Adrenal gland (tissue), 12 donors: ENCODE data around the gene RABAC1. TPM values are rescaled to one million over a fixed set of nuclear protein-coding genes. Genes with fewer than 3 reads are reported as not detected.
"Not testable (repeated sequence)": the region's sequence is repeated elsewhere in the genome, so short reads cannot be mapped to it uniquely, and the experiment has no call there.

Experiments used
- DNase-seq, 7 donors: peaks; one replicate each; pipeline ENCODE4 v3.0.0-alpha.2; 2019 to 2020
- H3K27ac ChIP-seq, 5 donors: fragments of 200-600 bp; sonication (generic) in 4 of 5; 1 replicate in 3 of 5; 2 replicates in 2 of 5; pipeline versions ENCODE4 v1.5.1 to v1.8.0; 2016 to 2020; ENCODE audit warnings: mild to moderate bottlenecking in 1 of 5
- H3K27me3 ChIP-seq: fragments of 200-600 bp; 2 replicates; pipeline ENCODE4 v1.8.0; 2021
- H3K36me3 ChIP-seq, 2 donors: fragments of 200-600 bp; replicated peaks in 1 of 2; 1 replicate in 1 of 2; 2 replicates in 1 of 2; pipeline versions ENCODE4 v1.5.1 to v1.8.0; 2018 to 2022
- H3K4me1 ChIP-seq, 2 donors: fragments of 200-600 bp; replicated peaks in 1 of 2; 1 replicate in 1 of 2; 2 replicates in 1 of 2; pipeline versions ENCODE4 v1.5.1 to v1.8.0; 2018 to 2021
- H3K4me3 ChIP-seq, 4 donors: fragments of 200-600 bp; sonication (generic) in 3 of 4; one replicate each; pipeline ENCODE4 v1.5.1; 2016 to 2018
- H3K9me3 ChIP-seq, 3 donors: fragments of 200-600 bp; sonication (generic) in 1 of 3; replicated peaks in 1 of 3; 1 replicate in 2 of 3; 2 replicates in 1 of 3; pipeline versions ENCODE4 v1.5.1 to v1.8.0; 2016 to 2021
- POLR2A ChIP-seq, 2 donors: fragments of 450-650 bp; IDR thresholded peaks; one replicate each; pipeline ENCODE4 v1.6.1; 2017; ENCODE audit warnings: antibody characterized with exemption in 2 of 2, mild to moderate bottlenecking in 2 of 2, moderate library complexity in 1 of 2
- WGBS, 4 donors: extraction: QIAGEN DNeasy Blood & Tissue Kit in 2 of 4; methylation state at CpG; one replicate each; pipeline versions ENCODE4 v1.1.5 to v1.1.7; 2013 to 2017; 5-methylcytosine and 5-hydroxymethylcytosine counted together
- intact Hi-C, 2 donors: fragments of 100-400 bp; cut with DNase I; formaldehyde crosslinking; loops; one replicate each; pipeline versions ENCODE4 v1.14.1 to v1.15.0; 2022 to 2023
- polyA plus RNA-seq, 3 donors: library from polyadenylated mRNA; stranded (reverse); fragments of 200-250 nt in 2 of 3; fragments of 350-450 nt in 1 of 3; fragmentation: Illumina TruSeq in 1 of 3; extraction: RNeasy Lipid Tissue Mini Kit (QIAGEN cat#74804) in 1 of 3; gene quantifications; one replicate each; pipeline ENCODE4 v1.2.3, GENCODE V29; 2013 to 2014
- total RNA-seq, 9 donors: library from RNA; depleted of rRNA in 4 of 9; stranded (reverse); fragments of >200 nt in 4 of 9; fragments of 120-200 nt in 1 of 9; fragmentation: NEBNext Ultra II Directional in 1 of 9; extraction: Animal tissue kit (Norgen Biotek cat#: 25700) in 1 of 9; gene quantifications; one replicate each; pipeline versions ENCODE4 v1.1.0 to v1.2.4, GENCODE V29; 2013 to 2023
- TF ChIP-seq, protein P1 (sequence below), 6 experiments: fragments of 450-650 bp in 4 of 6; fragments of 200-600 bp in 2 of 6; sonication (generic) in 1 of 6; IDR thresholded peaks; 1 replicate in 5 of 6; 2 replicates in 1 of 6; pipeline versions ENCODE4 v1.5.1 to v1.8.0; 2016 to 2021; ENCODE audit warnings: antibody characterized with exemption in 6 of 6, mild to moderate bottlenecking in 2 of 6, moderate library complexity in 1 of 6
- donor health status: healthy with polysubstance abuse.
- donor health status: Bipolar disorder and iron deficiency.
- donor health status: DM: yes; HTN: yes; CAD: no.
- donor health status: DM: no; HTN: no; CAD: no.
- donor health status: DM: no; HTN: no; CAD: no.
- donor health status: DM: yes; HTN: yes; CAD: no.

The RABAC1 gene
- total and polyA plus RNA-seq, 12 donors: 17.9 to 397 (median 178) TPM

GRCh38 chr19:41939861-41940730 lies 19.0 kb downstream of the RABAC1 start:
- intact Hi-C loops: loop anchor here in 1 of 2 donors (10.0 kb wide), 1 partner anchor 55 kb away; the partner anchor contains the start of gene ARHGEF1
- Histone ChIP-seq H3K4me3 (peak overlapping the region in 2 of 4 donors; percentile 13 to 53), H3K27ac (no peak overlapping the region), H3K9me3 (no peaks in the 10 kb centered on the region), H3K36me3 (no peaks in the 10 kb centered on the region), H3K4me1 (peaks cover 10 to 11% of the 10 kb centered on the region in 2 donors), H3K27me3 (peaks cover 33% of the 10 kb centered on the region)
- DNase-seq: no peak
- TF ChIP-seq, protein P1, sequence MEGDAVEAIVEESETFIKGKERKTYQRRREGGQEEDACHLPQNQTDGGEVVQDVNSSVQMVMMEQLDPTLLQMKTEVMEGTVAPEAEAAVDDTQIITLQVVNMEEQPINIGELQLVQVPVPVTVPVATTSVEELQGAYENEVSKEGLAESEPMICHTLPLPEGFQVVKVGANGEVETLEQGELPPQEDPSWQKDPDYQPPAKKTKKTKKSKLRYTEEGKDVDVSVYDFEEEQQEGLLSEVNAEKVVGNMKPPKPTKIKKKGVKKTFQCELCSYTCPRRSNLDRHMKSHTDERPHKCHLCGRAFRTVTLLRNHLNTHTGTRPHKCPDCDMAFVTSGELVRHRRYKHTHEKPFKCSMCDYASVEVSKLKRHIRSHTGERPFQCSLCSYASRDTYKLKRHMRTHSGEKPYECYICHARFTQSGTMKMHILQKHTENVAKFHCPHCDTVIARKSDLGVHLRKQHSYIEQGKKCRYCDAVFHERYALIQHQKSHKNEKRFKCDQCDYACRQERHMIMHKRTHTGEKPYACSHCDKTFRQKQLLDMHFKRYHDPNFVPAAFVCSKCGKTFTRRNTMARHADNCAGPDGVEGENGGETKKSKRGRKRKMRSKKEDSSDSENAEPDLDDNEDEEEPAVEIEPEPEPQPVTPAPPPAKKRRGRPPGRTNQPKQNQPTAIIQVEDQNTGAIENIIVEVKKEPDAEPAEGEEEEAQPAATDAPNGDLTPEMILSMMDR (IDR thresholded peaks at IDR 0.05): no peak
- no peak for TF ChIP-seq POLR2A (IDR thresholded peaks at IDR 0.05)
- 2 to 3% (median 2%) methylated on average over 40 to 83 of the region's 83 CpGs for WGBS, 4 donors

GRCh38 chr19:41939209-41939608 lies 19.9 kb downstream of the RABAC1 start:
- H3K4me3 ChIP-seq, DNase-seq, H3K9me3 ChIP-seq, H3K36me3 ChIP-seq, H3K27ac ChIP-seq: not testable (repeated sequence)
- intact Hi-C loops: loop anchor here in 1 of 2 donors (10.0 kb wide), 1 partner anchor 54 kb away; the partner anchor contains the start of gene ARHGEF1
- peaks cover 35% of the 10 kb centered on the region for H3K27me3 ChIP-seq
- peaks cover 10 to 11% of the 10 kb centered on the region in 2 donors for H3K4me1 ChIP-seq

GRCh38 chr19:41937525-41938468 lies 21.3 kb downstream of the RABAC1 start:
- Histone ChIP-seq H3K36me3 (no peaks in the 10 kb centered on the region), H3K4me1 (peaks cover 10 to 11% of the 10 kb centered on the region in 2 donors), H3K27ac (no peak overlapping the region), H3K27me3 (peaks cover 35% of the 10 kb centered on the region), H3K4me3 (no peak overlapping the region), H3K9me3 (no peaks in the 10 kb centered on the region)
- DNase-seq: no peak
- no peak for TF ChIP-seq POLR2A (IDR thresholded peaks at IDR 0.05)
- TF ChIP-seq, protein P1 (IDR thresholded peaks at IDR 0.05): no peak
- 52 to 58% (median 53%) methylated on average over 22 of the region's 22 CpGs for WGBS, 4 donors
- intact Hi-C loops: loop anchor here in 1 of 2 donors (10.0 kb wide), 1 partner anchor 53 kb away; the partner anchor contains the start of gene ARHGEF1

GRCh38 chr19:41936961-41937360 lies 22.2 kb downstream of the RABAC1 start:
- peaks cover 10 to 11% of the 10 kb centered on the region in 2 donors for H3K4me1 ChIP-seq
- DNase-seq: no peak
- intact Hi-C loops: loop anchor here in 1 of 2 donors (10.0 kb wide), 1 partner anchor 52 kb away; the partner anchor contains the start of gene ARHGEF1
- H3K27me3 ChIP-seq: peaks cover 41% of the 10 kb centered on the region
- no peaks in the 10 kb centered on the region for H3K36me3 ChIP-seq
- no peak overlapping the region for H3K4me3 ChIP-seq
- WGBS, 4 donors: 62 to 70% (median 67%) methylated on average over 13 to 15 of the region's 15 CpGs
- TF ChIP-seq POLR2A (IDR thresholded peaks at IDR 0.05): no peak
- TF ChIP-seq, protein P1 (IDR thresholded peaks at IDR 0.05): no peak
- H3K27ac ChIP-seq: no peak overlapping the region
- no peaks in the 10 kb centered on the region for H3K9me3 ChIP-seq
